ENCODE measurements around the gene DMRT1.
"Not testable (repeated sequence)": the region's sequence is repeated elsewhere in the genome, so short reads cannot be mapped to it uniquely, and the experiment has no call there.

Gene DMRT1

DNA sequence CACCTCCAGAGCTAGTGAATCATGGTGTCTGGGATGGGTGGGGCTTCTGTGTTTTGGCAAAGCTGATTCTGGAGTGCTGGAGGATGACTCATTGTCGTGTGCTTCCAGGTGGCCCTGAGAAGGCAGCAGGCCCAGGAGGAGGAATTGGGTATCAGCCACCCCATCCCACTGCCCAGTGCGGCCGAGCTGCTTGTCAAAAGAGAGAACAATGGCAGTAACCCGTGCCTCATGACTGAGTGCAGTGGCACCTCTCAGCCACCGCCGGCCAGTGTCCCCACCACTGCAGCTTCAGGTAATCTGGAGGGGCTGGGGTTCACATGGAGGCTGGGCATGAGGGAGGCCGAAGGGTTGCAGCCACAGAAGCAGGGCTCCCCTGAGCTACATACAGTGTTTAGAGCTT, 5.4 kb downstream of the DMRT1 start:
- Histone ChIP-seq H3K36me3 (no peaks in the 10 kb centered on the region), H3K9me3 (ENCODE audit: severe bottlenecking) (no peaks in the 10 kb centered on the region), H3K27me3 (ENCODE audit: insufficient read depth, low read depth, severe bottlenecking) (peaks cover 31% of the 10 kb centered on the region), H3K27ac (no peak overlapping the region), H3K4me3 (ENCODE audit: low read depth, low read length) (no peak overlapping the region)
- DNase-seq, result no peak
- TF ChIP-seq, protein P1, sequence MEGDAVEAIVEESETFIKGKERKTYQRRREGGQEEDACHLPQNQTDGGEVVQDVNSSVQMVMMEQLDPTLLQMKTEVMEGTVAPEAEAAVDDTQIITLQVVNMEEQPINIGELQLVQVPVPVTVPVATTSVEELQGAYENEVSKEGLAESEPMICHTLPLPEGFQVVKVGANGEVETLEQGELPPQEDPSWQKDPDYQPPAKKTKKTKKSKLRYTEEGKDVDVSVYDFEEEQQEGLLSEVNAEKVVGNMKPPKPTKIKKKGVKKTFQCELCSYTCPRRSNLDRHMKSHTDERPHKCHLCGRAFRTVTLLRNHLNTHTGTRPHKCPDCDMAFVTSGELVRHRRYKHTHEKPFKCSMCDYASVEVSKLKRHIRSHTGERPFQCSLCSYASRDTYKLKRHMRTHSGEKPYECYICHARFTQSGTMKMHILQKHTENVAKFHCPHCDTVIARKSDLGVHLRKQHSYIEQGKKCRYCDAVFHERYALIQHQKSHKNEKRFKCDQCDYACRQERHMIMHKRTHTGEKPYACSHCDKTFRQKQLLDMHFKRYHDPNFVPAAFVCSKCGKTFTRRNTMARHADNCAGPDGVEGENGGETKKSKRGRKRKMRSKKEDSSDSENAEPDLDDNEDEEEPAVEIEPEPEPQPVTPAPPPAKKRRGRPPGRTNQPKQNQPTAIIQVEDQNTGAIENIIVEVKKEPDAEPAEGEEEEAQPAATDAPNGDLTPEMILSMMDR (IDR thresholded peaks at IDR 0.05; ENCODE audit: low read depth, low read length), result 0 out of 2 replicates have a peak, but pooled peaks have one; percentile 5

DNA sequence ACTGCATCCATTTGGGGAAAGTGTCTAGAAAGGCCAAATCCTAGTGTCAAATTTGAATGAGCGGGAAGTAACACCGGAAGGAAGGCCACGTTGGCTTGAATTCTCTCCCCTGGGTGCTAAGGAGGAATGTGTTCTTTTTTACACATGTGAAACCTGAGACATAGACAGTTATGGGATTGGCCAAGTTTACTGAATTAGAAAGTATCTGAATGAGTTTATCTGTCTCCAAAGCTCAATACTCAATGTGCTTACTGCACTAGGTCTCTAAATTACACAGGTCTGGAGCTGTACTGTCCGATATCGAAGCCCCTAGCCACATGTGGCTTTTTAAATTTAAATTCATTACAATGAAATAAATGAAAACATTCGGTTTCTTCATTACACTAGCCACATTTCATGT, 6.0 kb downstream of the DMRT1 start:
- no peak for DNase-seq
- TF ChIP-seq, protein P1 (IDR thresholded peaks at IDR 0.05; ENCODE audit: low read depth, low read length), result no peak
- peaks cover 25% of the 10 kb centered on the region for H3K27me3 ChIP-seq (ENCODE audit: insufficient read depth, low read depth, severe bottlenecking)
- no peaks in the 10 kb centered on the region for H3K36me3 ChIP-seq
- no peak overlapping the region for H3K27ac ChIP-seq
- no peak overlapping the region for H3K4me3 ChIP-seq (ENCODE audit: low read depth, low read length)
- no peaks in the 10 kb centered on the region for H3K9me3 ChIP-seq (ENCODE audit: severe bottlenecking)

DNA sequence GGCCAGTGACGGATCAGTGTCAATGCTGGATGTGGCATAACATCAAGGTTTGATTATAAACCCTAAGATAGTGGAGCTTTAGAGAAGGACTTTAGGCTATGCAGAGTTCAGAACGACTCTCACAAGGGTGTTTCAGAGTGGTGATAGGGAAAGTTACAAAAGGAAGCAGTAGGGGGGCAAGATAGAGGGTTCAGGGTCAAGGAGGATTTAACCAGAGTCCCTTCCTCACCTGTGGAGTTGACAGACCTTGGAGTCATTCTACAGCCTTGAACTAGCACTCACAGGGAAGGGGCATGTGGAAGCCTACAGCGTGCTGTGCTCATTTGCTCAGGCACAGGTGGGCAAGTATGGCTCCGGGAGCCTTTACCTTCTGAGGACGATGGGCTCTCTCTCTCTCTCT, 7.9 kb downstream of the DMRT1 start:
- DNase-seq, result no peak
- no peak overlapping the region for H3K4me3 ChIP-seq (ENCODE audit: low read depth, low read length)
- no peaks in the 10 kb centered on the region for H3K36me3 ChIP-seq
- TF ChIP-seq, protein P1 (IDR thresholded peaks at IDR 0.05; ENCODE audit: low read depth, low read length), result no peak
- H3K27me3 ChIP-seq (ENCODE audit: insufficient read depth, low read depth, severe bottlenecking), result peaks cover 5% of the 10 kb centered on the region
- H3K27ac ChIP-seq, result no peak overlapping the region
- no peaks in the 10 kb centered on the region for H3K9me3 ChIP-seq (ENCODE audit: severe bottlenecking)

DNA sequence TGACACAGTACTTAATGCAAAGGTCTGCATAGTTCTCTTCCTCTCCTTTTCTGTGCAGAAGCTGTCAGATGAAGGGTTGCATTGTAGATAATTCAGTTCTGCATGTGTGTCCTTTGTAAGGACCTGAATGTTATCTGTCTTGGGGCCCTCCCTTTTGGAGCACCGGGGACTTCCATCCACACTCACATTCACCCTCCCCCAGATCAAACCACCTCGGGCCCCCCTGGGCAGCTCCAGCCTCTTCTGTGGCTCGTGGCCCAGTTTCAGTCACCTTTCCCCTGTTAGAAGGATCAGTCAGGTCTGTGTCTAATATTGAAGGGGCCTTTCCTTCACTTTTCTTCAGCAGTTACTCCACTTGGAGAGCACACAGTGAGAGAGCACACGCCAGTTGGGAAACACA, 11.0 kb downstream of the DMRT1 start:
- Histone ChIP-seq H3K27me3 (ENCODE audit: insufficient read depth, low read depth, severe bottlenecking) (no peaks in the 10 kb centered on the region), H3K36me3 (no peaks in the 10 kb centered on the region), H3K4me3 (ENCODE audit: low read depth, low read length) (no peak overlapping the region), H3K27ac (no peak overlapping the region), H3K9me3 (ENCODE audit: severe bottlenecking) (no peaks in the 10 kb centered on the region)
- TF ChIP-seq, protein P1 (IDR thresholded peaks at IDR 0.05; ENCODE audit: low read depth, low read length), result no peak
- no peak for DNase-seq

DNA sequence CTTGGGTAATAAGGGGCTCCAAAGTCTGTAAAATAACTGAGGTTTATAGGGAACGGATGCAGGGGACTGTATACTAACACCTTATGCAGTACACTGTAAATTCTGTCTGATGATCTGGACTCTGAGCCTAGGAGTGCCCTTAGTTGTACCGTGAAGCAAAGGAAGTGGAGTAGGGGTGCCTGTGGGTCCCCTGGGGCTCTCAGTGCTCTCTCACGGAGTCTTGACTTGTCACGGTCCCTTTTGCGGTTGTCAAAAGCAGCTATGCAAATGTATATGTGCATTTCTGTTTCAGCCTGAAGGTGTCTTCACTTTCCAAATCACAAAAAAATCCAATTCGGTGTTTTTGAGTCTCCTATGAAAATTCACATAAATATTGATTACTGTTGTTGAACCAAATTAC, 17.8 kb downstream of the DMRT1 start:
- TF ChIP-seq, protein P1 (IDR thresholded peaks at IDR 0.05; ENCODE audit: low read depth, low read length), result no peak
- no peak for DNase-seq
- Histone ChIP-seq H3K27ac (no peak overlapping the region), H3K9me3 (ENCODE audit: severe bottlenecking) (no peaks in the 10 kb centered on the region), H3K27me3 (ENCODE audit: insufficient read depth, low read depth, severe bottlenecking) (no peaks in the 10 kb centered on the region), H3K4me3 (ENCODE audit: low read depth, low read length) (no peak overlapping the region), H3K36me3 (no peaks in the 10 kb centered on the region)

DNA sequence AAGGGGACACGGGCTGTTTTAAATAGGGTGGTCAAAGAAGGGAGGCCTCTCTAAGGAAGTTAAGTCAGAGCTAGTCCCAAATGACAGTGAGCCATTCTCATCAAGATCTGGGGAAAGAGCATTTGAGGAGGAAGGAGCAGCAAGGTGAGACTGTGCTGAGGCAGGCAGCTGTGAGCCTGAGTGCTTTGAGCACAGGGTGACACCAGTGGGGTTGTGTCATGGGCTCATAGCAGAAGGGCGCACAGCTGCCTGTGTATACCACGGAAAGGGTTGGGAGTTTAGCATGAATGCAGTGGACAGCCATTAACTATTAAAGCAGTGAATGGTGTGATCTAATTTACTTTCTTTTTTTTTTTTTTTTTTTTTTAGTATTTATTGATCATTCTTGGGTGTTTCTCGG, 19.2 kb downstream of the DMRT1 start:
- no peak for DNase-seq
- Histone ChIP-seq H3K27me3 (ENCODE audit: insufficient read depth, low read depth, severe bottlenecking) (no peaks in the 10 kb centered on the region), H3K27ac (no peak overlapping the region), H3K4me3 (ENCODE audit: low read depth, low read length) (no peak overlapping the region), H3K9me3 (ENCODE audit: severe bottlenecking) (no peaks in the 10 kb centered on the region), H3K36me3 (no peaks in the 10 kb centered on the region)
- TF ChIP-seq, protein P1 (IDR thresholded peaks at IDR 0.05; ENCODE audit: low read depth, low read length), result no peak

DNA sequence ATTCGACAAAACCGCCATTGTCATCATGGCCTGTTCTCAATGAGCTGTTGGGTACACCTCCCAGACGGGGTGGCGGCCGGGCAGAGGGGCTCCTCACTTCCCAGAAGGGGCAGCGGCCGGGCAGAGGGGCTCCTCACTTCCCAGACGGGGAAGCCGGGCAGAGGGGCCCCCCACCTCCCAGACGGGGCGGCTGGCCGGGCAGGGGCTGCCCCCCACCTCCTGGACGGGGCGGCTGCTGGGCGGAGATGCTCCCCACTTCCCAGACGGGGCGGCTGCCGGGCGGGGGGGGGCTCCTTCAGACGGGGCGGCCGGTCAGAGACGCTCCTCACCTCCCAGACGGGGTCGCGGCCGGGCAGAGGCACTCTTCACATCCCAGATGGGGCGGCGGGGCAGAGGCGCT, 20.0 kb downstream of the DMRT1 start:
- not testable (repeated sequence) for H3K27ac ChIP-seq; H3K36me3 ChIP-seq; H3K27me3 ChIP-seq (ENCODE audit: insufficient read depth, low read depth, severe bottlenecking); DNase-seq; H3K4me3 ChIP-seq (ENCODE audit: low read depth, low read length); H3K9me3 ChIP-seq (ENCODE audit: severe bottlenecking)
